Fibroblast of villous mesenchyme (primary cell): ENCODE data around the gene PCDHGA4. TPM values are rescaled to one million over a fixed set of nuclear protein-coding genes. Genes with fewer than 3 reads are reported as not detected.

Experiments
- DNase-seq: peaks from one replicate; pipeline ENCODE4 v3.0.0-alpha.2; 2010; ENCODE audit warnings: low read depth
- H3K4me3 ChIP-seq: 2 replicates; pipeline ENCODE4 v1.5.1; 2011; ENCODE audit warnings: low read depth, mild to moderate bottlenecking, low read length
- CTCF ChIP-seq: IDR thresholded peaks from 2 replicates; pipeline ENCODE4 v1.5.1; 2012; ENCODE audit warnings: low read depth, mild to moderate bottlenecking, low read length; ENCODE audit not compliant: insufficient read depth
- total RNA-seq: library from RNA; depleted of rRNA; stranded (reverse); fragments of >200 nt; gene quantifications from 2 replicates; pipeline ENCODE4 v1.2.3, GENCODE V29; 2012

Gene PCDHGA4
- total RNA-seq, 1 donor: 7.3 TPM

GRCh38 chr5:141363952-141364660, 9.3 kb downstream of the PCDHGA4 start, which contains the start of gene PCDHGA5:
Gene PCDHGA5, plus strand, starts transcription at chr5:141364162. Its CDS starts 169 bp downstream, at chr5:141364331.
- TF ChIP-seq CTCF: peak; percentile 2
- no peak for DNase-seq
- no peak within 1 kb of the TSS for H3K4me3 ChIP-seq

- no peak for DNase-seq
- TF ChIP-seq CTCF: no peak
- no peak overlapping the region for H3K4me3 ChIP-seq
Observed at GRCh38 chr5:141366016-141366896, 11.4 kb downstream of the PCDHGA4 start.

GRCh38 chr5:141369994-141370848, 15.4 kb downstream of the PCDHGA4 start, which contains the start of gene PCDHGB3:
Gene PCDHGB3, plus strand, starts transcription at chr5:141370242. Its CDS starts 153 bp downstream, at chr5:141370395.
- peak; percentile 50 for TF ChIP-seq CTCF
- peak within 1 kb of the TSS; percentile 31 for H3K4me3 ChIP-seq
- peak; percentile 54 for DNase-seq

- H3K4me3 ChIP-seq: no peak overlapping the region
- no peak for DNase-seq
- no peak for TF ChIP-seq CTCF
Observed at GRCh38 chr5:141371572-141372475, 17.0 kb downstream of the PCDHGA4 start.

- peak within 1 kb of the TSS; percentile 44 for H3K4me3 ChIP-seq
- peak; percentile 65 for TF ChIP-seq CTCF
- DNase-seq: peak; percentile 43
Observed at GRCh38 chr5:141373673-141374317, 19.0 kb downstream of the PCDHGA4 start, which contains the start of gene PCDHGA6. Gene PCDHGA6, plus strand, starts transcription at chr5:141373891. Its CDS starts 193 bp downstream, at chr5:141374084.
